Heart left ventricle (tissue), 16 donors: ENCODE results near the gene EGFL8. TPM values are rescaled to one million over a fixed set of nuclear protein-coding genes. Genes with fewer than 3 reads are reported as not detected.
A peak's percentile ranks its signal among the peaks of the same experiment; 100 is the strongest.

ENCODE experiments used
- ATAC-seq, 4 donors: fragments of 200-7000 bp; cut with Tn5 transposase; one replicate each; pipeline ENCODE4 v1.9.1; 2020 to 2022; ENCODE audit warnings: moderate library complexity in 4 of 4, mild to moderate bottlenecking in 3 of 4, moderate number of reproducible peaks in 1 of 4
- DNase-seq, 5 donors: peaks; one replicate each; pipeline ENCODE4 v3.0.0-alpha.2; 2020
- H3K27ac ChIP-seq, 12 donors: fragments of 200-600 bp; sonication (generic) in 4 of 12; one replicate each; pipeline versions ENCODE4 v1.5.0 to v1.8.0; 2016 to 2022; ENCODE audit warnings: mild to moderate bottlenecking in 2 of 12
- H3K27me3 ChIP-seq, 9 donors: fragments of 200-600 bp; sonication (generic) in 2 of 9; one replicate each; pipeline versions ENCODE4 v1.5.1 to v1.8.0; 2016 to 2022; ENCODE audit warnings: mild to moderate bottlenecking in 3 of 9
- H3K36me3 ChIP-seq, 9 donors: fragments of 200-600 bp; sonication (generic) in 2 of 9; one replicate each; pipeline versions ENCODE4 v1.5.0 to v1.8.0; 2018 to 2022; ENCODE audit warnings: mild to moderate bottlenecking in 2 of 9
- H3K4me1 ChIP-seq, 12 donors: fragments of 200-600 bp; sonication (generic) in 4 of 12; one replicate each; pipeline versions ENCODE4 v1.5.0 to v1.8.0; 2016 to 2022; ENCODE audit warnings: mild to moderate bottlenecking in 3 of 12
- H3K4me3 ChIP-seq, 12 donors: fragments of 200-600 bp; sonication (generic) in 4 of 12; one replicate each; pipeline versions ENCODE4 v1.5.0 to v1.8.0; 2017 to 2022; ENCODE audit warnings: mild to moderate bottlenecking in 9 of 12, moderate library complexity in 4 of 12
- H3K9me3 ChIP-seq, 12 donors: fragments of 200-600 bp; sonication (generic) in 4 of 12; one replicate each; pipeline versions ENCODE4 v1.5.0 to v1.8.0; 2016 to 2022; ENCODE audit warnings: mild to moderate bottlenecking in 1 of 12
- POLR2A ChIP-seq, 2 donors: fragments of 450-650 bp; IDR thresholded peaks; one replicate each; pipeline ENCODE4 v1.6.1; 2017; ENCODE audit warnings: antibody characterized with exemption in 2 of 2, mild to moderate bottlenecking in 2 of 2, moderate library complexity in 2 of 2
- WGBS, 4 donors: extraction: QIAGEN DNeasy Blood & Tissue Kit in 2 of 4; methylation state at CpG; one replicate each; pipeline versions ENCODE4 v1.1.5 to v1.1.7; 2013 to 2018; 5-methylcytosine and 5-hydroxymethylcytosine counted together
- intact Hi-C, 10 donors: fragments of 100-400 bp; cut with DNase I; formaldehyde crosslinking; loops; one replicate each; pipeline versions ENCODE4 v1.11.1 to v1.14.2; 2022
- polyA plus RNA-seq, 2 donors: library from polyadenylated mRNA; stranded (reverse); fragments of 200-250 nt; gene quantifications; one replicate each; pipeline ENCODE4 v1.2.3, GENCODE V29; 2013
- total RNA-seq, 9 donors: library from RNA; depleted of rRNA in 2 of 9; stranded (reverse); fragments of >200 nt in 2 of 9; fragmentation: NEBNext Ultra II Directional in 3 of 9; extraction: Animal tissue kit (Norgen Biotek cat#: 25700) in 3 of 9; gene quantifications; one replicate each; pipeline versions ENCODE4 v1.1.0 to v1.2.4, GENCODE V29; 2016 to 2023
- TF ChIP-seq, protein P1 (sequence below), 12 donors: fragments of 200-600 bp; sonication (generic) in 4 of 12; IDR thresholded peaks; one replicate each; pipeline versions ENCODE4 v1.5.0 to v1.8.0; 2018 to 2022; ENCODE audit warnings: antibody characterized with exemption in 12 of 12, mild to moderate bottlenecking in 5 of 12
- donor health status: ischemic (EF 13 %, LVEDD 7.1; RV severe dilation, severe dysfunction).
- donor health status: healthy with polysubstance abuse.
- donor health status: DM: no; HTN: yes; CAD: no.
- donor health status: DM: no; HTN: no; CAD: no.
- donor health status: ischemic (EF 25% LVEDD 6.9; RV normal size, moderate dysfunction).
- donor health status: ischemic (EF 25% LVEDD 5.7; RV mildly dilated, moderate dysfunction).
- donor health status: healthy.
- donor health status: DM: yes; HTN: yes; CAD: no.
- donor health status: ischemic (EF 35%, LVEDD 5.7; RV mildly dilated, moderate dysfunction).
- donor health status: nonischemic (EF 11% LVEDD 7.7; RV severe dilation, severe dysfunction).
- donor health status: DM: yes; HTN: yes; CAD: no.
- donor health status: PGD.
- donor health status: ischemic (EF 29% LVEDD 5.4; RV normal size, mild dysfunction).
- donor health status: nonischemic (EF 23%, LVEDD 6.1; RV moderate dilation, normal function).

EGFL8 gene
- total and polyA plus RNA-seq, 11 donors = 2.4 to 11.2 (median 6.1) TPM

DNA sequence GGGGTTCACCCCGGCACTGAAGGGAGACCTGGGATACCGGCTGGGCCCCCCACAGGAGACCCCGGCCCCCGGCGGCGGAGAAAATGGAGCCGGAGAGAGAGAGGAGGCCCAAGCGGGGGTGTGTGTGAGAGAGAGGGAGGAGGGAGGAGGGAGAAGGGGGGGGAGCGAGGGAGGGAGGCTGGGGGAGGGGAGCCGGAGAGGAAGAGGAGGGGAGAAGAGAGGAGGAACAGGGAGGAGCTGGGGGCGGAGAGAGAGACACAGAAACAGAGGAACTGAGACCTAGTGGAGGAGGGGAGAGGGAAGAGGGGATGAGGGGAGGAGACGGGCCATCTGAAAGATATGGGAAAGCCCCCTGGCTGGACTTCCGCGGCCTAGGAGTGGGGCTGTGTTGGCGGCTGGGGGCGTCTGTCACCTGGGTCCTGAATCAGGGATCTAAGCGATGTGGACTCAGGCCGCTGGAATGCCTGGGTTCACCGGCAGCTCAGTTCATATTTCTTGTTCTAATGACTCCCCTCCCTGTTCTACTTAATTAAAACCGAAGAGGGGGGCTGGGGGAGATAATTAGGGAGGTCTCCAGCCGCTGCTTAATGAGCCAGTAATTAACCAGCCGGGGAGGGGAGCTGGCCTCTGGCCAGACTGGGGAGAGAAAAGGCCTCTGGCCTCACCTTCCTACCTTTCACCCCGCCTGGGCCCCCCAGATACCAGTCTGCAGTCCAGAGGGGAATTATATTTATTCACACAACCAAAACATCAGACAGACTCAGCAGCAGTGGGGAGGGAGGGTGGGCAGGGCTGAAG is 25.9 kb downstream of the EGFL8 start, which contains the start of gene PBX2:
TSS of gene PBX2 (minus strand) at position 149 of the 798 bp plus-strand sequence. CDS start 287 bp downstream, outside the sequence.
- peak; percentile 74 to 84 (median 78) for ATAC-seq
- DNase-seq = peak; percentile 91 to 97 (median 95)
- Histone ChIP-seq H3K27ac (peak within 1 kb of the TSS; percentile 90 to 100 (median 97)), H3K4me1 (peaks cover 0 to 82% (median 60%) of the 10 kb centered on the region in 12 donors), H3K27me3 (no peaks in the 10 kb centered on the region), H3K4me3 (peak within 1 kb of the TSS; percentile 59 to 93 (median 80)), H3K36me3 (peaks cover 0 to 27% (median 19%) of the 10 kb centered on the region in 9 donors), H3K9me3 (no peaks in the 10 kb centered on the region)
- WGBS, 4 donors = 2 to 3% (median 3%) methylated on average over 20 to 23 of the region's 23 CpGs
- intact Hi-C loops = loop anchor here in 3 of 10 donors (5.0 to 10.0 kb wide), 3 partner anchors 63 to 1015 kb away; partner anchors contain the start of genes ATF6B (in 1 of the 3), HSD17B8 (in 1 of the 3), RING1 (in 1 of the 3) and RXRB (in 1 of the 3)
- TF ChIP-seq, protein P1, sequence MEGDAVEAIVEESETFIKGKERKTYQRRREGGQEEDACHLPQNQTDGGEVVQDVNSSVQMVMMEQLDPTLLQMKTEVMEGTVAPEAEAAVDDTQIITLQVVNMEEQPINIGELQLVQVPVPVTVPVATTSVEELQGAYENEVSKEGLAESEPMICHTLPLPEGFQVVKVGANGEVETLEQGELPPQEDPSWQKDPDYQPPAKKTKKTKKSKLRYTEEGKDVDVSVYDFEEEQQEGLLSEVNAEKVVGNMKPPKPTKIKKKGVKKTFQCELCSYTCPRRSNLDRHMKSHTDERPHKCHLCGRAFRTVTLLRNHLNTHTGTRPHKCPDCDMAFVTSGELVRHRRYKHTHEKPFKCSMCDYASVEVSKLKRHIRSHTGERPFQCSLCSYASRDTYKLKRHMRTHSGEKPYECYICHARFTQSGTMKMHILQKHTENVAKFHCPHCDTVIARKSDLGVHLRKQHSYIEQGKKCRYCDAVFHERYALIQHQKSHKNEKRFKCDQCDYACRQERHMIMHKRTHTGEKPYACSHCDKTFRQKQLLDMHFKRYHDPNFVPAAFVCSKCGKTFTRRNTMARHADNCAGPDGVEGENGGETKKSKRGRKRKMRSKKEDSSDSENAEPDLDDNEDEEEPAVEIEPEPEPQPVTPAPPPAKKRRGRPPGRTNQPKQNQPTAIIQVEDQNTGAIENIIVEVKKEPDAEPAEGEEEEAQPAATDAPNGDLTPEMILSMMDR (IDR thresholded peaks at IDR 0.05) = no peak
- TF ChIP-seq POLR2A (IDR thresholded peaks at IDR 0.05) = peak in 1 of 2 donors; percentile 83

GRCh38 chr6:32190911-32191677 is 26.7 kb downstream of the EGFL8 start:
- no peak for TF ChIP-seq POLR2A (IDR thresholded peaks at IDR 0.05)
- TF ChIP-seq, protein P1 (IDR thresholded peaks at IDR 0.05) = no peak
- Histone ChIP-seq H3K4me3 (peak overlapping the region; percentile 5 to 93 (median 80)), H3K4me1 (peaks cover 0 to 76% (median 57%) of the 10 kb centered on the region in 12 donors), H3K36me3 (peaks cover 0 to 25% (median 17%) of the 10 kb centered on the region in 9 donors), H3K27me3 (no peaks in the 10 kb centered on the region), H3K27ac (peak overlapping the region; percentile 90 to 100 (median 97)), H3K9me3 (no peaks in the 10 kb centered on the region)
- no peak for ATAC-seq
- WGBS, 4 donors = 79 to 89% (median 82%) methylated on average over 8 of the region's 8 CpGs
- peak in 2 of 5 donors; percentile 32 to 54 for DNase-seq
- intact Hi-C loops = loop anchor here in 3 of 10 donors (5.0 to 10.0 kb wide), 3 partner anchors 64 to 1014 kb away; partner anchors contain the start of genes ATF6B (in 1 of the 3), HSD17B8 (in 1 of the 3), RING1 (in 1 of the 3) and RXRB (in 1 of the 3)

- H3K36me3 ChIP-seq = peaks cover 0 to 17% (median 9%) of the 10 kb centered on the region in 9 donors
- 71 to 82% (median 74%) methylated on average over 15 of the region's 15 CpGs for WGBS, 4 donors
- peak overlapping the region; percentile 44 to 100 (median 96) for H3K27ac ChIP-seq
- H3K4me1 ChIP-seq = peaks cover 3 to 76% (median 53%) of the 10 kb centered on the region in 12 donors
- H3K4me3 ChIP-seq = peak overlapping the region in 10 of 12 donors; percentile 6 to 93 (median 36)
- intact Hi-C loops = loop anchor here in 3 of 10 donors (5.0 to 10.0 kb wide), 3 partner anchors 65 to 1013 kb away; partner anchors contain the start of genes ATF6B (in 1 of the 3), HSD17B8 (in 1 of the 3), RING1 (in 1 of the 3) and RXRB (in 1 of the 3)
- no peaks in the 10 kb centered on the region for H3K9me3 ChIP-seq
- TF ChIP-seq, protein P1 (IDR thresholded peaks at IDR 0.05) = no peak
- TF ChIP-seq POLR2A (IDR thresholded peaks at IDR 0.05) = no peak
- ATAC-seq (no peak), DNase-seq (peak in 2 of 5 donors; percentile 43 to 66)
- H3K27me3 ChIP-seq = no peaks in the 10 kb centered on the region
Observed at GRCh38 chr6:32191696-32192607, 27.6 kb downstream of the EGFL8 start.
